IPS-NIHi7 (cell line): ENCODE results near the gene FAM186B.

Experiments
- DNase-seq: peaks from one replicate; pipeline ENCODE4 v3.0.0; 2012; ENCODE audit warnings: mixed read lengths; ENCODE audit errors: extremely low spot score

The FAM186B gene

DNA sequence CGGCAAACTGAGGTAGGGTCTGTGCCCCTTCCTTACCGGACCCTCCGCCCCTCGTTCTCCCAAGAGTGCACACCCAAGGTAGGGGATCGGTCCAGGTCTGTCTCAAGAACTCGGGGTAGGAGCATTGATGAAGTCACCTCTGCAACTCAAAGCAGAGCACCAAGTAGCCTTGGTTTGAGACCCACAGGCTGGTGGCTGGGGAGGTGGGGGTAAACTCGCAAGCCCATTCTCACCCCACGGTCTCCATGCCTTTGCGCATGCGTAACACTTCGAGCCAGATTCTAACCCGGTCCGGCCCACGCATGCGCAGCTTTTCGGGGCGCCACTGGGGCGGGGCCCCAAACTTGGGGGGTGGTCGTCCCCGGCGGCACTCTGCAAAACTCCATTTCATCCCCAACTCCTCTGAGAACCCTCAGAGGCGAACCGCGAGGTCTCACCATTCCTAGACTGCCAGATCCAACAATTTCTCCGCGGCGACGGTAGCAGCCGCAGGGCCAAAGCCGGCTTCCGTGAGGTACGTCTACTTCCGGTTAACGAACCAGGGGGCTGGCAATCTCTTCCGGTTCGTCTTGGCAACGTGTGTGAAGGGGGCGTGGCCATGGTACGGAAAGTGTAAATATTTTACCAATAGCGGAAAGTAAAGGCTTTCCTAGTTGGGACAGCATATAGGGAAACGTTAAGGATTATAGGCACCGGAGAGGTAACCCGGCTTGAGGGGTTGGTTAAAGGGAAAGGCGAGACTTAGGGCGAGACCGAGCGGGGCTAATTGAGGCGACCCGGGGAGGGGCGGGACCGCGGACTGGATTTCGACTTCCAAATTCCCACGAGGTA is 37.6 kb downstream of the FAM186B start, which contains the start of gene MCRS1:
MCRS1 (minus strand) TSS at position 532 of the 831 bp plus-strand sequence. CDS start 1,411 bp downstream, outside the sequence.
- peak; percentile 96 for DNase-seq

DNA sequence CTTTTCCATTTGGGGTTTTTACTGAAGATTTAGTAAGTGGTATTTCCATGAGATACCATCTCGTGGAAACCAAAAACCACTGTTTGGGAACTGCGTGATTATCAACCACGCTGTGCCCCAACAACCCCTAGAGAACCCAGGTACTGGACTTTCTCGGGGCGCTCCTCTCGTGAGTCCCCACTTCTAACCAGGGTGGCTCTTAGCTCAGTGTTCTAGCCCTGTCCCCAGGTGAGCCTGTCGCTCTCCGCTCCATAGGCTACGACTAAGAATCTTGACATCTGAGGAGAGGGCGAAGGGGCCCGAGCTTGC is 38.2 kb downstream of the FAM186B start:
- DNase-seq = no peak

DNA sequence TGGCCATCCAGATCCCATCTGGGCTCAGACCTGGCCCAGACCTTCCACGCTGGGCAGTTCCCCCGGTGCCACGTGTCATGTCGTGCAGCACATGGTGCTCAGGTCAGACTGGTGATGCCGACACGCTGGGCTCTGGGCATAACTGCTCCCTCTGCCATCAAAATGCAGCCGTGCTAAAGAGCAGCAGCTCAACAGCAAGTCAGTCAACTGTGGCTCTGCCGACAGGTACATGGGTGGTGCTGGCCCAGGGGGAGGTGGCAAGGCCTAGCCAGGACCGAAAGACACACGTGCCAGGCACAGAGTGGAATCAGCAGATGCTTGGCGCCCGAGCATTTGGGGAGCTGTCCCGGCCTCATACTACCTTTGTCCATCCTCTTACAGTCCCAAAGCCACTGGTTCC is 39.1 kb downstream of the FAM186B start:
- no peak for DNase-seq

DNA sequence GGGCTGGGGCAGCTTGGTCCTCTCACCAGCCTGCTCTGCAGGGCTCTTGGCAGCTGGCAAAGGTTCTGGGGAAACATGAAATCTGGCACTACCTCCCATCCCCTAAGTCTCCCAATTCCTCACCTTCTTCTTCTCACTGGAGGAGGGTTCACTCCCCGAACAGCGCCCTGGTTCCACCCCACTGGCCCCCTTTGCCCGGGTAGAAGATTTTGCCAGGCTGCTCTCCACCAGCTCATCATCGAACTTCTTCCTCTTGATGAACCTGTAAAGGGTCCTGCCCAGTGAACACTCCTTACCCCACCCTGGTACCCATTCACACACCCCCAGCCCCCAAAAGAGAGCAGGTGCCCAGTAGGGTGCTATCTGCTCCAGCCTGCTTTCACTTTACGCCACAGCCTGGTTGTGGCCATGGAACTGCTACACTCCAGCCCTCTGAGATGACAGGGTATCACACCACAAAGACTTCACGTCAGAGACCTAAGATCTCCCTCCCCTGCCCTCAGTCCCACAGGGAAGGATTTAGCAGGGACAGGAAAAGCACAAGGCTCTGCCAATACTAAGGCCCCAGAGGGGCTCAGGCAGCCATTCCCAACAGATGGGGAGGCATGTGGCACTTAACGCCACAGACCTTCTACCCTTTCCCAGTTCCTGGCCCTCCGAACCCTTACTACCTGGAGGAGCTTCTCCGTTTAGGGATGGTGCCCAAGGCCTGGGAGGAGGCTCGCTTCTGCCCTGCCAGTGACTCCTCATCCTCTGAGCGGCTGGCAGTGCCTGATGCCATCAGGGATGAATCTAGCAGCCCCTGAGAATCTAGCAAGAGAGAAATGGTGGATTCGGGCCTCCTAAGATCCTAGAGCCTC is 39.8 kb downstream of the FAM186B start:
- no peak for DNase-seq

DNA sequence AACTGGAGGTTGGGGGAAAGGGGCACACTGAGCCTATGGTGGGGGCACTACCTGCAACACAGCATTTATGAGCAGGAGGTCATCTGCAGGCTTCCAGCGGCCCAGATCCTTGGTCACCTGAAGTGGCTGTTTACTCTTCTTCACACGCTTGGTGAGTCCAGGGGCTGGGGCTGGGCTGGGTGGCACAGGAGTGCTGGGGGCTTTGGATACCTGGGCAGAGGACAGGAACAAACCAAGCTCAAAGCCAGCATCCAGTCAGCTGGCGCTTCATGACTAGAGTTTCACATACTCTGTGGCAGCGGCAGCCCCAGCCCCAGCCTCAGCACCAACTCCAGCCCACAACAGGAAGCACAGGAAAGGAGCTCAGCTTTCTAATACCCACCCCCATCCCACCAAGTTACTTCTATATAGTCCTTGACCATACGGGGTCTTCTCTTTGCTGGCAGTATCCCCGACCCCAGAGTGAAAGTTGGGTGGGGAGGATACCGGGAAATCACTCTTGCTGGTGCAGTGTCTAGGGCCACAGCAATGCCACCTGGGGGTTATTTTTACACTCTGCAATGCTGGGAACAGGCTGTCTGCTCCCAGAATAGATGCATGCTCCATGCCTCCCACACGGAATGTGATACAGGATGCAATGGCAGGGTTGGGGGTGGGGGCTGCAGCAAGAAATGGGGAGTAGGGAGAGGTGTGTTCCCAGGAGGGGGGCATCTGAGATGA is 40.6 kb downstream of the FAM186B start:
- no peak for DNase-seq

DNA sequence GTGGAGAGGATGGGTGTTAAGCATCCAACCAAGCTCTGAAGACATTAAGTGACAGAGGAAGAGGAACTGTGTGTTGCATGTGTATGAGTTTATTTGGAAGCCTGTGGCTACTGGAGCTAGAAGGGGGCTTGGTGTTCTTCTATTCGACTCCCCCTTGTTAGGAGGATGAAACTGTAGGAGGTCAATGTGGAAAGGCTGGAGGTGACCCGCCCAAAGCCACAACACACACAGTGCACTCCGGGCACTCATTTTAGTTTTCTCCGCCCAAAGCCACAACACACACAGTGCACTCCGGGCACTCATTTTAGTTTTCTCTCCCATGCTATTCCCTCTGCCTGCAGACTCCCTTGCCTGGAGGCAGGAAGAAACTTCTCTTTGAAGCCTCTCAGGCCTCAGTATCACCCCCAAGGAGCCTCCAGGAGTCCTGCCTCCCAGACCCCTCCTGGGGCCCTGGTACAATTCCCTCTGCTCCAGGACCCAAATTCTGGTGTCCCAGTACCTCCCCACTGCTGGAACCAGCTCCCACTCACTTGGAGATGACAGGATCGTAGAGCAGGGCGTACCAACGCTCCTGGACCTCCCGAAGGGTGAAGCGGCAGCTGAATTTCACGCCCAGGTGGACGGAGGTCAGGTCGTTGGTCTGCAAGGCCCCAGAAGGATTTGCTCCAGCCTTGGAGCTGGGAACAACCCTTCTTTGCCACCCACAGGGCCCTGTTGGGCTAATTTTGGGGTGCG is 41.3 kb downstream of the FAM186B start:
- DNase-seq = no peak

DNA sequence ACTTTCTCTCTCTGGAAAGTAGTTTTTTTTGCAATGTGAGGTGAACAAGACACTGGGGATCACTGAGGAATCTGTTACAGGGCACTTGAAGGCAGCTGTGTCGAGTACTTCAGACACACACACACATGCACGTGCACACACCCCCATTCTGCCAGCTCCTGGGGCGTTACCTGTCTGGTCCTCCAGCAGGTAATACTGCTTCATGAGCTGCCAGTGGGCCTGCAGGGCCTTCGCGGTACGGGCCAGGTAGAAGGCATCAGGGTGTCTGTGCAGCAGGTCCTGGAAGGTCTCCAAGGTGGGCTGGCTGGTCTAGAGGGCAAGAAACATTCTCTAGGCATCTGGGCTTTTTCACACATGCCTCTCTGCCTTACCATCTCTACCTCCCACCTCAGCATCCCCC is 42.6 kb downstream of the FAM186B start:
- no peak for DNase-seq

DNA sequence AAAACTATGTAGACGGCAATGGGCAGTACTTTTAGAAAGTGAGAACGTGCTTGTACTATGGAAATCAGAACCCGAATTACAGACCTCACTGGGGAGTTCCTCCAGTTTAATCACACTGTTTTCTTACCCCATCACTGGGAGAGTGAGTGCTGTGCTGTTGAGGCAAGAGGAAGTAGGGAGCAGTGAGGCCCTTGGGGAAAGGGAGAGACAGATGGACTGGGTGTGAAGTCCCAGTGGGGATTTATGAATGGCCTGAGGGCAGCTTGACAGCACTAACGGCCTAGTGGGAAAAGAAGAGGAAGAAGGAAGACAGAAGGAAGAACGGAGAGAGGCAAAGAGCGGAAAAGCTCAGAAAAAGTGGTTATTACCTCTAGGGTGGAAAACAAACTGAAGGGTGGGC is 43.2 kb downstream of the FAM186B start:
- no peak for DNase-seq

DNA sequence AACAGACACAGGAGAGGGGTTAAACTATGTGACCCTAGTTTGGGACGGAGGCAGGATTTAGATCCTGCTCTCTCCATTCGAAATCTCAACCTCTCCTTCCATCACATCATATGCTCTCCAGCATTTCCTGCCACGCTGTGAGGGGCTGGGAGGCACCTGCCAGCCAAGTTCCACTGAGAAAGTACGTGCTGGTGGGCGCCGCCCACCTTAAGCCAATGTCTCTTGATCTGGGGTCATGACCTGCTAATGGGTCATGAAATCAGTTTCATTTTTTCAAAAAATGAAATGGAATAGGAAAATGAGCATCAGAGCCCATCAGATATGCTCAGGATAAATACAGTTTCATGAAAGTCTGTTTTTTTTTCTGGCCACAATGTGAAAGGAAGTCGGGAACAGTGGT is 44.7 kb downstream of the FAM186B start:
- DNase-seq = no peak

DNA sequence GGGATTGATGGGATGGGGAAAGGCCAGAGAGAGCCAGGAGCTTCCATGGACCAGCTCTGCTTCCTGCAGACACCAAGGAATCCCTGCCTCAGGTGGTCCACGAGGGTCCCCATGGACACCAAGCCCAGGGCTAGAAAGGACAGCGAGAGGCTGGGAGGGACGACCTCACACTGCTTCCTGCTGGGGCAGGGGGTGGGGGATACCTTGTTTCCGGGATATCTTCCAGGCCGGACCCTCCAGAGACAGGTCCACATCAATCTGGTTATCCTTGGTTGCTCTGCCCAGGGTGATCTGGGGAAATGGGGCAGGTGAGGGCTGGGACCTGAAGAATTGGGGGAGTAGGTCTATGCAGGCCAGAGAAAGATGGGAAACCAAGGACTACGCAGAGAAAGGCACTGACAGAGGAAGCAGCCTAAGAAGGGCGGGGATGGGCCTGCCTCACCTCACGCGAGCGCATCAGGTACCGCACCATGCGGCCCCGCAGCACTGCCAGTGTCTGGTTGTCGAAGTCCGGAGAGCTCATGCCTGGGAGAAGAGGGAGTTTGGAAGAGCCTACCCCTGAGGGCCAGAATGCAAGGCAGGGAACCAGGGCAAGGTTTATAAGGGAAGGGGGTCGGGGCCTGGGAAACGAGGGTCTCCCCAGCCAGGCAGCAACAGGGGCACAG is 46.3 kb downstream of the FAM186B start:
- DNase-seq = no peak

DNA sequence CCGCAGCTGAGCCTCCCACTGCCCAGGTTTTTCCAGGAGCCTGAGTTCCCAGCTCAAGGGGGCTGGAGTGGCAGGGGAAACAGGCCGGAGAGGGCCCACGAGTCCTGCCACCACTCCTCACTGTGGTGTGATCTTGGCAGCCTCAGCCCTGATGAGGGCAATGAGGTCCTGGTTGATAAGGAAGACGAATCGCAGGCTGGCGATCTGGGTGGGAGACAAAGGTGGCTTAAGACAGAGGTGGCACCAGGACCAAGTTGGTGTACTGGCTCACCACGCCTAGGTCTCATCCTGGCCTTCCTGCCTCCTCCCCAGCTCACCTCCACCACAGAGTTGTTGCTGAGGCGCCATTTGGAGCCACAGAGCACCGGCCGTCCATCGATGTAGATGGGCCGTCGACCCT is 46.9 kb downstream of the FAM186B start:
- DNase-seq = no peak

DNA sequence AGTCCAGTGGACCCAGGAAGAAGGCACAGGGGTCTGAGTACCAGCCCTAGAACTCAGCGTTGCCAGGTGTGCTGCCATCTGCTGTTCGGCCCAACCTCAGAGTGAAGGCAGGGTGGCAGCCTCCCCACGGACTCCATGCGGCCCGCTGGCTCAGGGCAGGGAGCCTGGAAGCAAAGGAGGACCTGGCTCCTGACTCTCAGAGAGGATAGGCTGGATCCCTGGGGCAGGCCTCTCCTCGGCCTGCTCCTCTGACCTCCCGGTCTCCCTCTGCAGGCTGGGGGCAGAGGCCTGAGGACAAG is 47.6 kb downstream of the FAM186B start:
- DNase-seq = no peak

DNA sequence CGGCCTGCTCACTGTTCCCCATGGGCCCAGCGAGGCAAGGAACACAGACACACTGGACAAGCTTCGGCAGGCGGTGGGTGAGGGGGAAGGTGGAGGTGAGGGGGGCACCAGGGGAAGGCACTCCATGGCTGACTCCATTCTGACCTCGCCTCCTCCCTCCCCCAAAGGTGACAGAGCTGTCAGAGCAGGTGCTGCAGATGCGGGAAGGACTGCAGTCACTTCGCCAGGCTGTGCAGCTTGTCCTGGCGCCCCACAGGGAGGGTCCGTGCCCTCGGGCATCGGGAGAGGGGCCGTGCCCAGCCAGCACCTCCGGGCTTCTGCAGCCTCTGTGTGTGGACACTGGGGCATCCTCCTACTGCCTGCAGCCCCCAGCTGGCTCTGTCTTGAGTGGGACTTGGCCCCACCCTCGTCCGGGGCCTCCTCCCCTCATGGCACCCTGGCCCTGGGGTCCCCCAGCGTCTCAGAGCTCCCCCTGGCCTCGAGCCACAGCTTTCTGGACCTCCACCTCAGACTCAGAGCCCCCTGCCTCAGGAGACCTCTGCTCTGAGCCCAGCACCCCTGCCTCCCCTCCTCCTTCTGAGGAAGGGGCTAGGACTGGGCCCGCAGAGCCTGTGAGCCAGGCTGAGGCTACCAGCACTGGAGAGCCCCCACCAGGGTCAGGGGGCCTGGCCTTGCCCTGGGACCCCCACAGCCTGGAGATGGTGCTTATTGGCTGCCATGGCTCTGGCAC is 48.1 kb downstream of the FAM186B start:
- no peak for DNase-seq

DNA sequence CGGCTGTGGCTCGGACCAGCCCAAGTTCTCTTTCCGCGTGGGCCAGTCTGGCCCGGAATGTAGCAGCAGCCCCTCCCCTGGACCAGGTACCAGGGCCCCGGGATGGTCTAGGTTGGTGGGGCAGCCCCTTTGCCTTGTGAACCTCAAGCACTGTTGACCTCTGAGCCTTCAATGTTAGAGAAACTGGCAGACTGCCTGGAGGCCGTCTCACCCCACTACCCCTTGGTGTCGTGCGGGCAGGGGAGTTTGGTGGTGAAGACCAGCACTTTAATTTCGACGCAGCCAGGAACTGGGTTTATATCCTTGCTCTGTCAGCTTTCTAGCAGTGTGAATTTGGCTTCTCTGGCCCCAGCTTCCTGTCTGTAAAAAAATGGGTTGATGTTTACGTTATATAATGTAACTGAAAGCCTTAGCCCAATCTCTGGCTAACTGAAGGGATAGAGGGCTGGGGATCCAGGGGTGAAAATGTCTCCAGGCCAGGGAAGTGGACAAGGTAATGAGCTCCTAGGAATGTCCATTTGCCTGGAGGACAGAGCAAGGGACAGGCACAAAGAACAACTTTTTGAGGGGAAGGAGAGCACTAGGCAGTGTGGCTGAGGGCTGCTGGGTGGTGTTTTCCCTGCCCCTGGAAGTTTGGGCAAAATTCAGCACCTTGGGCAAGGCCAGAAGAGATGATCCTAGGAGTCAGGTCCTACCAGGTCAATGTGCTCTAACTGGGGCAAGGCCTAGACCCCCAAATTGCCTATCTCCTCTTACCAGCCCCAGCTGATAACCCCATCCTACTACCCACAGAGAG is 48.9 kb downstream of the FAM186B start:
- DNase-seq = no peak

DNA sequence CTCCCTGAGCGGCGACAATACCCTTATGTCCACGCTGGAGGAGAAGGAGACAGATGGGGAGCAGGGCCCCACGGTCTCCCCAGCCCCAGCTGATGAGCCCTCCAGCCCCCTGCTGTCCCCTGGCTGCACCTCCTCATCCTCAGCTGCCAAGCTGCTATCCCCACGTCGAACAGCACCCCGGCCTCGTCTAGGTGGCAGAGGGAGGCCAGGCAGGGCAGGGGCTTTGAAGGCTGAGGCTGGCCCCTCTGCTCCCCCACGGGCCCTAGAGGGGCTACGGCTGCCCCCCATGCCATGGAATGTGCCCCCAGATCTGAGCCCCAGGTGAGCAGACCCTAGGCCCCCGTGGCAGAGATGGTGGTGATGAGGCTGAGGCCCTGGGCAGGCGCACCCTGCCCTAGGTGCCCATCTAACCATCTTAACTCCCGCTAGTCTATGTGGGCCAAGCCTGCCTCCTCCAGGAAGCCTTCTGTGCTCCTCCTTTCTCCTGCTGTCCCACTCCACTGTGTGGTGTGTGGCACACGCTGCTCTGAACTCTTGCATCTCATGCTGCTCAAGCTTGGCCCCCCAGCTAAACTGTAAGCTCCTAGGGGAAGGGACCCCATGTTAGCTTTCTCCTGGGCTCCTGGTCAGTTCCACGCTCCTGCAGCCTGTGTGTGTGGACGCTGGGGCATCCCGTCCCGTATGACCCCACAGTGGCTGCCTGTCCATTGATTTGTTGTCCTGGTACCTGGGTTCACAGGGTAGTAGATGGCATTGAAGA is 49.6 kb downstream of the FAM186B start:
- no peak for DNase-seq

DNA sequence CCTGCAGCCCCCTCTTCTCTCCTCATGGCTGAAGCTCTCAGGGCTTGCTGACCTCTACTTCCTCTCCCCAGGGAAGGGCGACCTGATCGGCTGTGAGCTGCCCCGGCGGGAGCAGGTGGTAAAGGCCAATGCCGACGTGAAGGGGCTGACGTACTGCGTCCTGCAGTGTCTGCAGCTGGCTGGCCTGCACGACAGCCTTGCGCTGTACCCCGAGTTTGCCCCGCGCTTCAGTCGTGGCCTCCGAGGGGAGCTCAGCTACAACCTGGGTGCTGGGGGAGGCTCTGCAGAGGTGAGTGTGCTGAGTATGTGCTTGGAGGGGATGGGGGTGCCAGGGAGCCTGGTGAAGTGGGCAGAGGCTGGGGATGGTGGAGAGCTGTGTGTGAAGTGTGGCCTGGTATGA is 51.2 kb downstream of the FAM186B start:
- DNase-seq = no peak

DNA sequence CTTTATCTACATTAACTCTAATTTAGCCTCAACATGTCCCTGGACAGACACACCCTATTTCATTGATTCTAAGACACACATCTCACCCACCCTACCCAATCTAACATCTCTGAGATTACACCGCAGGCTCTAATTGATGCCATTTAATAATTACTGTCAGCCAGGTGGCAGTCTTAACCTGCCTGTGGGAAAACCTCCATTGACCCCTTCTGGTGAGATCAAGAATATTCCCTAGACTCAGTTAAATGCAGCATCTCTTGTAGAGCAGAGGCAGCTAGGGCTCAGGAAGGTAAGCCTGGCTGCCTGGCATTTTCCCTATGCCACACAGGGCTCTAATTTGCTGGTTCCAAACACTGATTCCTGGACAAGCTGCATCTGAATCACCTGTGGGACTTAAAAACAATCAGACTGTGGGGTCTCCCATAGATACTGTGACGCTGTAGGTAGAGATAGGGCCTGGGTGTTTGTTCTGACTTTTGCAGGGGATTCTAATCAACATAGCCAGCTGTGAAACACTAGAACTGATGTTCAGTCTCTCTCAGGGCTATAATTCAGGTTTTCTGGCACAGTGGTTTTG is 51.8 kb downstream of the FAM186B start:
- peak; percentile 69 for DNase-seq

DNA sequence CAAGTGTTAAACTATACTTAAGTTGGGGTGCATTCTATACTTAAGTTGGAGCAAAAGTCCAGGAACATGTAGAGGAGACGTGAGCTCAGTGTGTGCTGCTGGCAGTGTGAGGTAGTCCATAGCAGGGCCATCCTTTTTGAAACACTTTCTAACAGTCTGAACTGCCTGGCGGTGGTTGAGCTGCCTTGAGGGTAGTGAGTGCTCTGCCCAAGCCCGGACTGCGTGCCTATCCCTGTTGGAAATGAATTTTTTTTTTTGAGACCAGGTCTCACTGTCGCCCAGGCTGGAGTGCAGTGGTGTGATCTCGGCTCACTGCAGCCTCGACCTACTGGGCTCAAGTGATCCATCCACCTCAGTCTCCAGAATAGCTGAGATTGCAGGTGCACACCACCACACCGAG is 52.5 kb downstream of the FAM186B start:
- DNase-seq = no peak

DNA sequence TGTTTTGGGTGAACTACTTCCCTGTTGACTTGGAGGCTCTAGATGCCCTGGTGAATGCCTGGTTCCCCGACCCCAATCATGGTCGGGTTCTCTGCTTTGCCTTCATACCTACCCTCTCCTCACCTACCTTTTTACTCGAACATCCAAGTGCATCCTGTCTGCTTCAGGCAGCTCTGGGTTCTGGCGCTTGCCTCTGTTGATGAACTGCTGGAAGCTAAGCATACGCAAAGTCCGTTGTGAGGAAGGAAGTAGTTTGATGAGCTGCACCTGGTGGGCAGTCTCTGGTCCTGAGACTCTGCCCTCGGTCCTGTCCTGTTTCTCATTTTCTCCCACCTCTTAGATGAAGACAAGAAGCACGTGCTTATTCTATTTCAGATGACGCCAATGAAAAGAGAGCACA is 53.0 kb downstream of the FAM186B start:
- DNase-seq = no peak
